Measurements from ENCODE around the gene SURF2. TPM values are rescaled to one million over a fixed set of nuclear protein-coding genes. Genes with fewer than 3 reads are reported as not detected.

Gene SURF2
- total and polyA plus RNA-seq, 9 of the 15 experiments (the other 6 are each of a cell fraction or from before 2014, with no cell fraction given) = 5.5 to 82.5 (median 21.3) TPM

DNA sequence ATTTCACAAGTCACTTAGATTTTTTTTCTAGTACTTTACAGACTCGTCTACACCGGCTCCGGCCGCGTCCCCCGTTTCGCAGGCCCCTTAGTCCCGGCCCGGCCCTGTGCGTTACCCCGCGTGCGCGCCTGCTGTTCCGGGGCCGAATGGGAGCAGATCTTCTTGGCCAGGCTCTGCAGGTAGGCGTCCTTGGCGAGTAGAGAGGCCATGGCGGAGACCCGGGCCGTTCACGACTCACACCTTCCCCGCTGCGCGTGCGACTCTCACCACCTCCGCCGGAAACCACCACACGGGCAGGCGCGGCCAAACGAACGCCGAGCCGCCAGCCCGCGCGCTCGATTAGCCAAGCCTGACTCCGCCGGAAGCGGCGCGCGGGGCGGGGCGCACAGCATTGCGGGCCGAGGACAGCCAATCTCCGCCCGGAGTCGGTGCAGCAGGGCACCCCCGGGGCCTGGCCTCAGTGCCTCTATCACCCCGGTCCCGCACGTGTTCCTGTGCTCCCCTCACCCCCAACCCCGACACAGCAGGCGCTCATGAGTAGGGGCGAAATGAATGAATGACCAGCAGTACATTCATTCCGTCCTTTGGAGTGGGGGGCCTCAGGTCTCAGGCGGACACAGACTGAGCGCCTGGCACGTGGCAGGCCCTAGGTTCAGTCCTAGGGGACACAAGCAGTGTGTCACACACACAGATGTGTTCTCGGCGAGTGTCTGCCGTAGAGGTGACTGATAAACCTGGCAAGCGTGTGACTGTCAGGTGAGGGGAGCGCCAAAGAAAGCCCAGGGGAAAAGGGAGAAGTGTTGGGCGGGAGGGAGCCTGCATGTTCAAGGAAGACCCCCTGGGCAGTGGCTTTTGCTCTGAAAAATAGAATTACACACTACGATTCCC, 20.2 kb upstream of the SURF2 start, which contains the start of gene SURF6 (continued):
- TF ChIP-seq, protein P1, sequence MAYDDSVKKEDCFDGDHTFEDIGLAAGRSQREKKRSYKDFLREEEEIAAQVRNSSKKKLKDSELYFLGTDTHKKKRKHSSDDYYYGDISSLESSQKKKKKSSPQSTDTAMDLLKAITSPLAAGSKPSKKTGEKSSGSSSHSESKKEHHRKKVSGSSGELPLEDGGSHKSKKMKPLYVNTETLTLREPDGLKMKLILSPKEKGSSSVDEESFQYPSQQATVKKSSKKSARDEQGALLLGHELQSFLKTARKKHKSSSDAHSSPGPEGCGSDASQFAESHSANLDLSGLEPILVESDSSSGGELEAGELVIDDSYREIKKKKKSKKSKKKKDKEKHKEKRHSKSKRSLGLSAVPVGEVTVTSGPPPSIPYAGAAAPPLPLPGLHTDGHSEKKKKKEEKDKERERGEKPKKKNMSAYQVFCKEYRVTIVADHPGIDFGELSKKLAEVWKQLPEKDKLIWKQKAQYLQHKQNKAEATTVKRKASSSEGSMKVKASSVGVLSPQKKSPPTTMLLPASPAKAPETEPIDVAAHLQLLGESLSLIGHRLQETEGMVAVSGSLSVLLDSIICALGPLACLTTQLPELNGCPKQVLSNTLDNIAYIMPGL (CRISPR knock-in tag; IDR thresholded peaks at IDR 0.05) = no peak
- TF ChIP-seq, protein P2, sequence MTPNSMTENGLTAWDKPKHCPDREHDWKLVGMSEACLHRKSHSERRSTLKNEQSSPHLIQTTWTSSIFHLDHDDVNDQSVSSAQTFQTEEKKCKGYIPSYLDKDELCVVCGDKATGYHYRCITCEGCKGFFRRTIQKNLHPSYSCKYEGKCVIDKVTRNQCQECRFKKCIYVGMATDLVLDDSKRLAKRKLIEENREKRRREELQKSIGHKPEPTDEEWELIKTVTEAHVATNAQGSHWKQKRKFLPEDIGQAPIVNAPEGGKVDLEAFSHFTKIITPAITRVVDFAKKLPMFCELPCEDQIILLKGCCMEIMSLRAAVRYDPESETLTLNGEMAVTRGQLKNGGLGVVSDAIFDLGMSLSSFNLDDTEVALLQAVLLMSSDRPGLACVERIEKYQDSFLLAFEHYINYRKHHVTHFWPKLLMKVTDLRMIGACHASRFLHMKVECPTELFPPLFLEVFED (CRISPR knock-in tag; conservative IDR thresholded peaks at IDR 0.05) = no peak
- TF ChIP-seq IRF2 (CRISPR knock-in tag; IDR thresholded peaks at IDR 0.05) (no peak), PURB (CRISPR knock-in tag; IDR thresholded peaks at IDR 0.05; ENCODE audit: low read depth) (no peak), ZNF408 (CRISPR knock-in tag; IDR thresholded peaks at IDR 0.05; ENCODE audit: low read depth) (no peak), ZBTB7A (IDR thresholded peaks at IDR 0.05; ENCODE audit: borderline replicate concordance, control insufficient read depth, low read depth, low read length) (peak; percentile 70; the same call in 1 of the 2 replicates), FOXK1 (CRISPR knock-in tag; IDR thresholded peaks at IDR 0.05; ENCODE audit: borderline replicate concordance) (peak; percentile 41; the same call in 1 of the 2 replicates), ZNF445 (CRISPR knock-in tag; IDR thresholded peaks at IDR 0.05; ENCODE audit: low read depth) (0 out of 2 replicates have a peak, but pooled peaks have one; percentile 57), SP2 (IDR thresholded peaks at IDR 0.05; ENCODE audit: extremely low read depth, low read depth, low read length, poor library complexity, severe bottlenecking) (no peak), NFRKB (IDR thresholded peaks at IDR 0.05; ENCODE audit: low read depth) (peak; percentile 67; the same call in 1 of the 2 replicates), ZNF584 (CRISPR knock-in tag; IDR thresholded peaks at IDR 0.05; ENCODE audit: low read depth) (no peak), TAF7 (tag; IDR thresholded peaks at IDR 0.05) (peak; percentile 25; the same call in 1 of the 2 replicates), ZFPM2 (CRISPR knock-in tag; IDR thresholded peaks at IDR 0.05) (no peak), L3MBTL2 (IDR thresholded peaks at IDR 0.05) (peak; percentile 97)
- TF ChIP-seq, protein P3, sequence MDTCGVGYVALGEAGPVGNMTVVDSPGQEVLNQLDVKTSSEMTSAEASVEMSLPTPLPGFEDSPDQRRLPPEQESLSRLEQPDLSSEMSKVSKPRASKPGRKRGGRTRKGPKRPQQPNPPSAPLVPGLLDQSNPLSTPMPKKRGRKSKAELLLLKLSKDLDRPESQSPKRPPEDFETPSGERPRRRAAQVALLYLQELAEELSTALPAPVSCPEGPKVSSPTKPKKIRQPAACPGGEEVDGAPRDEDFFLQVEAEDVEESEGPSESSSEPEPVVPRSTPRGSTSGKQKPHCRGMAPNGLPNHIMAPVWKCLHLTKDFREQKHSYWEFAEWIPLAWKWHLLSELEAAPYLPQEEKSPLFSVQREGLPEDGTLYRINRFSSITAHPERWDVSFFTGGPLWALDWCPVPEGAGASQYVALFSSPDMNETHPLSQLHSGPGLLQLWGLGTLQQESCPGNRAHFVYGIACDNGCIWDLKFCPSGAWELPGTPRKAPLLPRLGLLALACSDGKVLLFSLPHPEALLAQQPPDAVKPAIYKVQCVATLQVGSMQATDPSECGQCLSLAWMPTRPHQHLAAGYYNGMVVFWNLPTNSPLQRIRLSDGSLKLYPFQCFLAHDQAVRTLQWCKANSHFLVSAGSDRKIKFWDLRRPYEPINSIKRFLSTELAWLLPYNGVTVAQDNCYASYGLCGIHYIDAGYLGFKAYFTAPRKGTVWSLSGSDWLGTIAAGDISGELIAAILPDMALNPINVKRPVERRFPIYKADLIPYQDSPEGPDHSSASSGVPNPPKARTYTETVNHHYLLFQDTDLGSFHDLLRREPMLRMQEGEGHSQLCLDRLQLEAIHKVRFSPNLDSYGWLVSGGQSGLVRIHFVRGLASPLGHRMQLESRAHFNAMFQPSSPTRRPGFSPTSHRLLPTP (IDR thresholded peaks at IDR 0.05; ENCODE audit: borderline replicate concordance, extremely low read depth, insufficient read length) = no peak
- TF ChIP-seq, protein P4, sequence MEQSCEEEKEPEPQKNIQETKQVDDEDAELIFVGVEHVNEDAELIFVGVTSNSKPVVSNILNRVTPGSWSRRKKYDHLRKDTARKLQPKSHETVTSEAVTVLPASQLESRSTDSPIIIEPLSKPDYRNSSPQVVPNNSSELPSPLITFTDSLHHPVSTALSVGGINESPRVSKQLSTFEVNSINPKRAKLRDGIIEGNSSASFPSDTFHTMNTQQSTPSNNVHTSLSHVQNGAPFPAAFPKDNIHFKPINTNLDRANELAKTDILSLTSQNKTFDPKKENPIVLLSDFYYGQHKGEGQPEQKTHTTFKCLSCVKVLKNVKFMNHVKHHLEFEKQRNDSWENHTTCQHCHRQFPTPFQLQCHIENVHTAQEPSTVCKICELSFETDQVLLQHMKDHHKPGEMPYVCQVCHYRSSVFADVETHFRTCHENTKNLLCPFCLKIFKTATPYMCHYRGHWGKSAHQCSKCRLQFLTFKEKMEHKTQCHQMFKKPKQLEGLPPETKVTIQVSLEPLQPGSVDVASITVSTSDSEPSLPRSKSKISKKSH (CRISPR knock-in tag; IDR thresholded peaks at IDR 0.05) = no peak
- TF ChIP-seq, protein P5, sequence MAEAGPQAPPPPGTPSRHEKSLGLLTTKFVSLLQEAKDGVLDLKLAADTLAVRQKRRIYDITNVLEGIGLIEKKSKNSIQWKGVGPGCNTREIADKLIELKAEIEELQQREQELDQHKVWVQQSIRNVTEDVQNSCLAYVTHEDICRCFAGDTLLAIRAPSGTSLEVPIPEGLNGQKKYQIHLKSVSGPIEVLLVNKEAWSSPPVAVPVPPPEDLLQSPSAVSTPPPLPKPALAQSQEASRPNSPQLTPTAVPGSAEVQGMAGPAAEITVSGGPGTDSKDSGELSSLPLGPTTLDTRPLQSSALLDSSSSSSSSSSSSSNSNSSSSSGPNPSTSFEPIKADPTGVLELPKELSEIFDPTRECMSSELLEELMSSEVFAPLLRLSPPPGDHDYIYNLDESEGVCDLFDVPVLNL (CRISPR knock-in tag; IDR thresholded peaks at IDR 0.05; ENCODE audit: low read depth) = peak; percentile 47; the same call in 1 of the 2 replicates
